PFSK-1 (cell line): ENCODE data around the gene DPT.

ENCODE experiments used
- FOXP2 ChIP-seq: optimal IDR thresholded peaks from 2 replicates; pipeline ENCODE3; 2011; ENCODE audit warnings: borderline replicate concordance, control low read depth, inconsistent platforms; ENCODE audit not compliant: insufficient read depth; ENCODE audit errors: extremely low read length, extremely low read depth
- POLR2AphosphoS5 ChIP-seq: IDR thresholded peaks from 2 replicates; pipeline ENCODE4 v1.6.1; 2012; ENCODE audit warnings: low read depth, mild to moderate bottlenecking, control low read depth, low read length, moderate library complexity
- SIN3A ChIP-seq: IDR thresholded peaks from 2 replicates; pipeline ENCODE4 v1.6.1; 2012; ENCODE audit warnings: mild to moderate bottlenecking, low read length, moderate library complexity, borderline replicate concordance; ENCODE audit not compliant: insufficient read depth
- TAF1 ChIP-seq: IDR thresholded peaks from 2 replicates; pipeline ENCODE4 v1.6.1; 2012; ENCODE audit warnings: low read length, control low read depth, borderline replicate concordance; ENCODE audit not compliant: insufficient read depth
- TF ChIP-seq, protein P1 (sequence below), 2 experiments: IDR thresholded peaks; 2 replicates each; pipeline versions ENCODE4 v1.6.1 to v1.8.0; 2011 to 2012; ENCODE audit warnings: low read depth in 2 of 2, low read length in 2 of 2, control low read depth in 1 of 2, inconsistent platforms in 1 of 2, mild to moderate bottlenecking in 1 of 2, moderate library complexity in 1 of 2; ENCODE audit not compliant: insufficient read depth in 1 of 2

Gene DPT

GRCh38 chr1:168714012-168714411, 15.0 kb downstream of the DPT start:
- no peak for TF ChIP-seq POLR2AphosphoS5
- TF ChIP-seq, protein P1, sequence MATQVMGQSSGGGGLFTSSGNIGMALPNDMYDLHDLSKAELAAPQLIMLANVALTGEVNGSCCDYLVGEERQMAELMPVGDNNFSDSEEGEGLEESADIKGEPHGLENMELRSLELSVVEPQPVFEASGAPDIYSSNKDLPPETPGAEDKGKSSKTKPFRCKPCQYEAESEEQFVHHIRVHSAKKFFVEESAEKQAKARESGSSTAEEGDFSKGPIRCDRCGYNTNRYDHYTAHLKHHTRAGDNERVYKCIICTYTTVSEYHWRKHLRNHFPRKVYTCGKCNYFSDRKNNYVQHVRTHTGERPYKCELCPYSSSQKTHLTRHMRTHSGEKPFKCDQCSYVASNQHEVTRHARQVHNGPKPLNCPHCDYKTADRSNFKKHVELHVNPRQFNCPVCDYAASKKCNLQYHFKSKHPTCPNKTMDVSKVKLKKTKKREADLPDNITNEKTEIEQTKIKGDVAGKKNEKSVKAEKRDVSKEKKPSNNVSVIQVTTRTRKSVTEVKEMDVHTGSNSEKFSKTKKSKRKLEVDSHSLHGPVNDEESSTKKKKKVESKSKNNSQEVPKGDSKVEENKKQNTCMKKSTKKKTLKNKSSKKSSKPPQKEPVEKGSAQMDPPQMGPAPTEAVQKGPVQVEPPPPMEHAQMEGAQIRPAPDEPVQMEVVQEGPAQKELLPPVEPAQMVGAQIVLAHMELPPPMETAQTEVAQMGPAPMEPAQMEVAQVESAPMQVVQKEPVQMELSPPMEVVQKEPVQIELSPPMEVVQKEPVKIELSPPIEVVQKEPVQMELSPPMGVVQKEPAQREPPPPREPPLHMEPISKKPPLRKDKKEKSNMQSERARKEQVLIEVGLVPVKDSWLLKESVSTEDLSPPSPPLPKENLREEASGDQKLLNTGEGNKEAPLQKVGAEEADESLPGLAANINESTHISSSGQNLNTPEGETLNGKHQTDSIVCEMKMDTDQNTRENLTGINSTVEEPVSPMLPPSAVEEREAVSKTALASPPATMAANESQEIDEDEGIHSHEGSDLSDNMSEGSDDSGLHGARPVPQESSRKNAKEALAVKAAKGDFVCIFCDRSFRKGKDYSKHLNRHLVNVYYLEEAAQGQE (IDR thresholded peaks at IDR 0.05; ENCODE audit: insufficient read depth in 1 of 2, low read depth in 2 of 2, low read length in 2 of 2): no peak
- TF ChIP-seq TAF1: no peak
- no peak for TF ChIP-seq FOXP2

GRCh38 chr1:168709405-168710363, 19.3 kb downstream of the DPT start:
- TF ChIP-seq, protein P1 (IDR thresholded peaks at IDR 0.05; ENCODE audit: insufficient read depth in 1 of 2, low read depth in 2 of 2, low read length in 2 of 2): no peak
- no peak for TF ChIP-seq POLR2AphosphoS5
- no peak for TF ChIP-seq SIN3A
- no peak for TF ChIP-seq FOXP2
- no peak for TF ChIP-seq TAF1

DNA sequence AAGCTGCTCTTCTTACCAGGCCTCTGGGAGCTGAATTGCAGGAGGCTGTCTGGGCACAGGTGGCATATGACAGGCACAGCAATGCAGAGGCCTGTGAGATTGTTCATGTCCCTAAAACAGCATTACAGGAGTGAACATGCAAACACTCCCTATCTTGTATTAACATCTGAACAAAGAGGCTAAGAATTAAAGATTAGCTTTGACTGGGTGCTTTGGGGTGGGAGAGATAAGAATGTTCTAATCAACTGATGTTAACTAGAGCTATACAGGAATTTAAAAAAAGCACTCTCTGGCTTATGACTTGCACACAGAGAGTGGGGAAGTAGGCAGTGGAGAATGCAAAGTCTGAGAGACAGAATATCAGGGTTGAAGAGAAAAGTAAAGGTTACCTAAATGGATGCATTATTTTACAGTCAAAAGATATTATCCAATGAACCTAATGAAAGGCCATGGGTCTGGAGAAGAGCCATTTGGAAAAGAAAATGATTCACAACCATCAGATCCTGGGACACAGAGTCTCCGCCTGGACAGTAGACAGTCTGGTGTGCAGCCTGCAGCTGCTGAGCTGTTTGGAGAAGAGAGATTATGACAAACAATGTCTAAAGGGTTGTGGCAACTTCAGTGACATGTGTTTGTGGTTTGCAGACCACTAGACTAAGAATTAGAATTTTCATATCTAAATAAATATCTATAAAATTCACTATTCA, 20.2 kb downstream of the DPT start:
- TF ChIP-seq SIN3A (no peak), TAF1 (no peak), POLR2AphosphoS5 (no peak), FOXP2 (no peak)
- TF ChIP-seq, protein P1 (IDR thresholded peaks at IDR 0.05; ENCODE audit: insufficient read depth in 1 of 2, low read depth in 2 of 2, low read length in 2 of 2): no peak

DNA sequence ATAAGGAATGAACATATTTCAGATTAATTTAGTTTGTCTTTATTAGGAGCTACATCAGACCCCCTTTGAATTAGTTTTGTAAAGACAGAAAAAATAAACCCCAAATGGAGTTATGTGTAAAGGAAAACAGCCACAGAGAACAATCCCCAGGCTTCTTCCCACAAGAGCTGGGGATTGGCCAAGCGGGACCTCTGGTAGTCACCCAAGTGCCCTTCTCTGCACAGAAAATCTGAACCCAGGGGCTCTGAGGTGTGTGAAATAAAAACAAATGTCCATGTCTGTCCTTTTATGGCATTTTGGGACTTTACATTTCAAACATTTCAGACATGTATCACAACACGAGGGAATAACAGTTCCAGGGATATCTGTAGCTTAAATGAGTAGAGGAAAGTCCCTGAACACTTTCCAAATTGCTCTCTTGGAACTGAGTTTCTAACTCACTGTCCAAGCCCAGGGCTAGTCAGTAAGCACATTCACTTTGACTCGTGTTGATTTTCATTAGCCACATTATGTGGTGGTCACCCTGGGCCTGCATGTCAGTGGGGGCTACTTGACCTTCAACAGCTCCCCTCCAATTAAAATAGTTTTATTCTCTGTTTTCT, 22.5 kb downstream of the DPT start:
- TF ChIP-seq POLR2AphosphoS5 (no peak), FOXP2 (no peak), TAF1 (no peak)
- TF ChIP-seq, protein P1 (IDR thresholded peaks at IDR 0.05; ENCODE audit: insufficient read depth in 1 of 2, low read depth in 2 of 2, low read length in 2 of 2): no peak
